DND-41 (cell line): ENCODE measurements around the gene GPBP1L1.
"Not testable (repeated sequence)": the region's sequence is repeated elsewhere in the genome, so short reads cannot be mapped to it uniquely, and the experiment has no call there.

Experiments used
- CTCF ChIP-seq: IDR thresholded peaks from 2 replicates; pipeline ENCODE4 v1.5.1; 2012; ENCODE audit warnings: borderline replicate concordance, low read length, moderate library complexity, mild to moderate bottlenecking; ENCODE audit not compliant: poor library complexity, severe bottlenecking; ENCODE audit errors: extremely low read depth
- EZH2 ChIP-seq: IDR thresholded peaks from 3 replicates; pipeline ENCODE4 v1.6.1; 2012; ENCODE audit warnings: borderline replicate concordance, low read depth, mild to moderate bottlenecking, moderate library complexity, low read length, inconsistent platforms; ENCODE audit not compliant: severe bottlenecking

- not testable (repeated sequence) for TF ChIP-seq CTCF, EZH2
These were observed 7.5 kb upstream of the GPBP1L1 start for GRCh38 chr1:45693811-45694210.
